NCI-H2107 treated with DMSO at 0.1 percent for 48 hours (cell line): ENCODE measurements around the gene TXNDC2.
A peak's percentile ranks its signal among the peaks of the same experiment; 100 is the strongest.
"Not testable (repeated sequence)": the region's sequence is repeated elsewhere in the genome, so short reads cannot be mapped to it uniquely, and the experiment has no call there.

Experiments used
- DNase-seq: peaks from one replicate; lab custom pipeline; 2025; ENCODE audit not compliant: unreplicated experiment; lab: John Stamatoyannopoulos, UW

The TXNDC2 gene

DNA sequence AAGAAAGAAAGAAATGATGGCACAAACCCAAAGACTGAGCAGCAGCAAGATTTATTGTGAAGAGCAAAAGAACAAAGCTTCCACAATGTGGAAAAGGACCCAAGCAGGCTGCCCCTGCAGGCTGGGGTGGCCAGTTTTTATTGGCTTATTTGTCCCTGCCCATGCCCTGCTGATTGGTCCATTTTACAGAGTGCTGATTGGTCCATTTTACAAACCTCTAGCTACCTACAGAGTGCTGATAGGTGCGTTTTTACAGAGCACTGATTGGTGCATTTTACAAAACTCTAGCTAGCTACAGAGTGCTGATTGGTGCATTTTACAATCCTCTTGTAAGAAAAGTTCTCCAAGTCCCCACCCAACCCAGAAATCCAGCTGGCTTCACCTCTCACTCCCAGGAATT is 26.5 kb downstream of the TXNDC2 start:
- not testable (repeated sequence) for DNase-seq

GRCh38 chr18:9913151-9913525 is 27.4 kb downstream of the TXNDC2 start:
- DNase-seq, result no peak

- peak; percentile 63 for DNase-seq
These were observed 28.0 kb downstream of the TXNDC2 start, which contains the start of gene VAPA for GRCh38 chr18:9913526-9914333. Gene VAPA, plus strand, starts transcription at chr18:9914016. Its CDS starts 241 bp downstream, at chr18:9914257.

DNA sequence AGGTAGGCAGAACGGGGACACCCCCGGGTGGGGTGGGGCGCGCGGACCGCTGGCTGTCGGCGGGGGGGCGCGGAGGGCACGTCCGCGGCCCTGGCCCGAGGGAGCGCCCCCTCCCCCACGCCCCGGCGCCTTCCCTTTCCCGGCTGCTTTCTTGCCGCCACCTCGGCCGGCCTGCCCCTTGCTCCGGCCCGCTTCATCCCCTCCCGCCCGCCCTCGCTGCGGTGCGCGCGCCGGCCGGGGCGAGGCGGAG is 28.5 kb downstream of the TXNDC2 start:
- DNase-seq, result no peak

GRCh38 chr18:9914584-9915290 is 29.0 kb downstream of the TXNDC2 start:
- DNase-seq, result no peak

- no peak for DNase-seq
These were observed 29.7 kb downstream of the TXNDC2 start for GRCh38 chr18:9915291-9916076.

GRCh38 chr18:9916077-9916639 is 30.4 kb downstream of the TXNDC2 start:
- no peak for DNase-seq

GRCh38 chr18:9916808-9917207 is 31.0 kb downstream of the TXNDC2 start:
- no peak for DNase-seq

DNA sequence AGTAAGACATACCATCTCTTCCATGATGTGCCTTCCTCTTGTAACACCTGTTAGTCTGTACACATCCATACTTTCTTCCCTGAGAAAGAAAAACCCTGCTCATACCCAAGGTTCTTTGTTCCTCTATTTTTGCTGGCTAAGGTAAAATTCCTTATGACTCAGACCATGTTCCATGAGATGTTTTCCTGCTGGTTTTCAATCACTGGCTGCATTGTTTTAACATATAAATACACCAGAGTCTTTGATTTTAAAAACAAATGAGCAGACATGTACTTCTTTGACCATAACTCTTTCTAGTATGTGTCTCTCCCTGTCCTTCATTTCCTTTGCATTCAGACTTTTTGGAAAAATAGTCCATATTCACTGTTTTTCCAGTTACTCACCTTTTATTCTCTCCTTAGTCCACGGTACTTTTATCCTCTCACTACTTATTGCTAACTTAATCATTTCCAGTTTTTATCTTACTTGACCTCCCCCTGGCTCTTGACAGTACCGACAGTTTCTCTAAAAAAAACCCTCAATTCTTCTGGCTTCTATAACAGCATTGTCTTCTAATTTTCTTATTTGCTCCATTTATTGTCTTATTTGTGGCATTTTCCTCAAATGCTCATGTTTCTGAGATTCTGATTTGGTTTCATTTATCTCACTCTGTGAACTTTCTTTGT is 32.4 kb downstream of the TXNDC2 start:
- DNase-seq, result no peak

- DNase-seq, result no peak
These were observed 33.9 kb downstream of the TXNDC2 start for GRCh38 chr18:9919564-9920232.

DNA sequence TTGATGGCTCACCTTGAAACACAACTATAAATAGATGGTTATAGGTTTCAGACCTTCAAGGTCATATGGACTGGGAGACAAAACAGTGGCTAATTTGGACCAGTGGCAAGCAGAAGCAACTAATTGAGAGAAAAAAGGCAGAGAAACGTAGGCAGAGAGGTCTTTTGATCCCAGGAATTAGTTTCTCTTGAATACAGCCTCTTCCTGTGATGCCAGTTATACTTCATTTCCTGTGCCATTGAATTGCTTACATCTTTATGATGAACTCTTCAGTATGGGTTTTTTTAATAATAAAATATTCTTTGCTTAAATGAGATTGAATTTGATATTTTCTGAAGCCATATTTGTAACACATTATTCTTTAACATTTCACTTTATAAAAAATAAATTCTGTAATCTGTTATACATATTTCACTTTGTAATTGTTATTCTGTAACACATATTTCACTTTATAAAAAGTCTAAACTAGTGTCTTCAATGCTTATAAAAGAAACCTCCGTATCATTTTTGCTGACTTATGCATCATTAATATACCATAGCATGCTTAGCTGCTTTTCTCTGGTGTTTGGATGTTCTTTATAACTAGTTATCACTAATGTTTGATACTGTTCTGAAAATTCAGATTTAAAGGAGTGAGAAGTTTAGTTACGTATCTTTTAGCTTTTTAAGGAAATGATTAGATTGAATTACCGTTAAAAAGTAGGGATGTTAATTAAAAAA is 37.0 kb downstream of the TXNDC2 start:
- no peak for DNase-seq

GRCh38 chr18:9924371-9924943 is 38.7 kb downstream of the TXNDC2 start:
- no peak for DNase-seq

DNA sequence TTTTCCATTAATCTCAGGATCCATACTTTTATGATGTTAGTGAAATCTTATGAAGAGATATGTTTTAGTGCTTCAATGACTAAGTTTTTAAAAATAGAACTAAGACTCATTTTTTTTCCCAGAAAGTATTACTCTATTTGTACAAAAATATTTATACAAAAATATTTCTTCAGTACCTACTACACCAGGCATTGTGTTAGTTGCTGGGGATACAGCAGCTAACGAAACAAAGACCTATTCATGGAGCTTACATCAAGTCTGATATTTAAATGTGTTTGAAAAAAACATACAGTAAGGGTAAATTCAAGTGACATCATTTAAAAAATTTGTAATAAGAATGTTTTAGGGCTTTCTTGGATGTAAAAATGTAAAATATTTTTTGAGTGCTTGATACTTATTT is 39.6 kb downstream of the TXNDC2 start:
- no peak for DNase-seq

DNA sequence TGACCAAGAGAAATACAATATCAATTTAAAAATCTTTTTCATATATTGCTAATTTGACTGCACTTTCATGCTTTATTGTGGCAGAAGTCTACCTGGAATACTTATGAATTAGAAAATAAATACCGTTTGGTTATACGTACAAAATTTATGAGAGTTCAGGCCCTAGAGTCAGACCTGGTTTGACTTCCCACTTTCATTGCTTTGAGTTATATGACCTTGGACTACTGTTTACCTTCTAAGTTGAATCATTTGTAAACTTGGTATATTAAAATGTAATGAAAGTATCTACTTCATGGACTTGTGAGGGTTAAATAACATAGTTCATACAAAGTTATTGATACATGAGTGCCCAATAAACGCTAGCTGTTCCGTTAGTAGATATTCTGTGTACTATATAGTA is 40.0 kb downstream of the TXNDC2 start:
- no peak for DNase-seq

- no peak for DNase-seq
These were observed 40.6 kb downstream of the TXNDC2 start for GRCh38 chr18:9926223-9926894.

DNA sequence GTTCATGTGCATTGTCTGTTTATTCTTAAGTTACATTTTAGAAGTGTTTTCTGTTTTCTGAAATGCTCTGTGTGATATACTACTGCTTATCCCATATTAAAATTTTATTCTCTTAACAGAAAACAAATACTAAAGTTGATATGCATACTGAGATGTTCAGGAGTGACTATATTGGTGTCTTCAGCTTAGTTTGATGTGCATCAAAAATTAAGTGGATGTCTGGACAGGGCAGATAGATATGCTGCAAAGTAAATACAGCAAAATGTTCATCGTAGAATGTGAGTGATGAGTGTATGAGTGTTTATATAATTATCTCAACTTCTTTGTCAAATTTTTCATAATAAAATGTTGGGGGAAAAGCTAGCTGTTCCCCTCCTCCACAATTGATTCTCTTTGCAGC is 41.2 kb downstream of the TXNDC2 start:
- no peak for DNase-seq

- no peak for DNase-seq
These were observed 41.8 kb downstream of the TXNDC2 start for GRCh38 chr18:9927392-9928063.

GRCh38 chr18:9928646-9929259 is 43.0 kb downstream of the TXNDC2 start:
- DNase-seq, result no peak
